ENCODE data around the gene GOLPH3L.

GOLPH3L gene

DNA sequence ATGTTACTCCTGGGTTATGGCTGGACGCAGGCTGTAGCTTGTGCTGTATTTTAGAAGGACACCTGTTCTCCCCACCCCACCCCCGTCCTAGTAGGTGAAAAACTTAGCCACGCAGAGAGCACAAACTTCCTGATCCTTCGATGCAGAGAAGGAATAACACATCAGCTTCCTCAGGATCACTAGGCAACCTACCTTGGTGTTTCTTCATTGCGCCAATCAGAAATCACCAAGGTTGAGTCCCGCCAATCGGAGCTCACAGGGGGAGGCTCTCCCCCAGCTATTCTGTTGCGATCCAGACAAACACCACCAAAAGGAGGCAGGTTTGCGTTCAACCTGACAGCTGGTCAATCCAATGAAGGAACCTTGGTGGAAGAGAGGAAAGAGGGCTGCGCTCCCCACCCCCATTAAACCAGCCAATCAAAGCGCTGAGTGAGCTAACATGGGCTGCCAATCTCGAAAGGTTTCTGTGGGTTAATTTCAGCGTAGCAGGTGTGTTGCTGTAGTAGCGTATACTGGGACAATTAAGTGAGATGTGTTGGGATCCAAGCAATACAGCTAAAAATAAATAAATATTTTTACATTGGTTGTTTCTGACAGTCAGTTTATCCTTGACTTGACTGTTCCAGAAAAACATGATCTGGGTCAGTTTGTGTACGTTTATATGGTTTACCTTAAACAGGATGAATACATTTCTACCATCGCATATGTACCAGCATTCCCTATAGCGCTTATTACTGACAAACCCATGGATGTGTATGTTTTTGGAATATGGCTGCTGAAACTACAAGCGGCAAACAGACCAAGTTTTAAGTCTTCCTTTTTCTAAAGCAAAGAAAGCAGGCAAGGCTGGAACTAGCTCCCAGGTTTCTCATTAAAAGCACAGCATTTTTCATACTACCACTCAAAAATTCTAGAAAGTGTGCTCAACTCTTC is at the start of gene GOLPH3L (continued):
- TF ChIP-seq ZNF221 (tag by site-specific recombination; IDR thresholded peaks at IDR 0.05; ENCODE audit: borderline replicate concordance), result no peak
- TF ChIP-seq, protein P1, sequence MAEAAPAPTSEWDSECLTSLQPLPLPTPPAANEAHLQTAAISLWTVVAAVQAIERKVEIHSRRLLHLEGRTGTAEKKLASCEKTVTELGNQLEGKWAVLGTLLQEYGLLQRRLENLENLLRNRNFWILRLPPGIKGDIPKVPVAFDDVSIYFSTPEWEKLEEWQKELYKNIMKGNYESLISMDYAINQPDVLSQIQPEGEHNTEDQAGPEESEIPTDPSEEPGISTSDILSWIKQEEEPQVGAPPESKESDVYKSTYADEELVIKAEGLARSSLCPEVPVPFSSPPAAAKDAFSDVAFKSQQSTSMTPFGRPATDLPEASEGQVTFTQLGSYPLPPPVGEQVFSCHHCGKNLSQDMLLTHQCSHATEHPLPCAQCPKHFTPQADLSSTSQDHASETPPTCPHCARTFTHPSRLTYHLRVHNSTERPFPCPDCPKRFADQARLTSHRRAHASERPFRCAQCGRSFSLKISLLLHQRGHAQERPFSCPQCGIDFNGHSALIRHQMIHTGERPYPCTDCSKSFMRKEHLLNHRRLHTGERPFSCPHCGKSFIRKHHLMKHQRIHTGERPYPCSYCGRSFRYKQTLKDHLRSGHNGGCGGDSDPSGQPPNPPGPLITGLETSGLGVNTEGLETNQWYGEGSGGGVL (tag by site-specific recombination; IDR thresholded peaks at IDR 0.05), result no peak
- 0 out of 2 replicates have a peak, but pooled peaks have one; percentile 48 for TF ChIP-seq ZEB2 (tag by site-specific recombination; IDR thresholded peaks at IDR 0.05)
- TF ChIP-seq IKZF3 (tag by site-specific recombination; IDR thresholded peaks at IDR 0.05), result peak; percentile 92
- no peak for TF ChIP-seq ZNF585B (tag by site-specific recombination; IDR thresholded peaks at IDR 0.05)
- peak; percentile 18; the same call in 1 of the 2 replicates for TF ChIP-seq KLF8 (tag by site-specific recombination; IDR thresholded peaks at IDR 0.05)
- no peak for TF ChIP-seq ZNF473 (tag by site-specific recombination; IDR thresholded peaks at IDR 0.05)
- TF ChIP-seq, protein P2, sequence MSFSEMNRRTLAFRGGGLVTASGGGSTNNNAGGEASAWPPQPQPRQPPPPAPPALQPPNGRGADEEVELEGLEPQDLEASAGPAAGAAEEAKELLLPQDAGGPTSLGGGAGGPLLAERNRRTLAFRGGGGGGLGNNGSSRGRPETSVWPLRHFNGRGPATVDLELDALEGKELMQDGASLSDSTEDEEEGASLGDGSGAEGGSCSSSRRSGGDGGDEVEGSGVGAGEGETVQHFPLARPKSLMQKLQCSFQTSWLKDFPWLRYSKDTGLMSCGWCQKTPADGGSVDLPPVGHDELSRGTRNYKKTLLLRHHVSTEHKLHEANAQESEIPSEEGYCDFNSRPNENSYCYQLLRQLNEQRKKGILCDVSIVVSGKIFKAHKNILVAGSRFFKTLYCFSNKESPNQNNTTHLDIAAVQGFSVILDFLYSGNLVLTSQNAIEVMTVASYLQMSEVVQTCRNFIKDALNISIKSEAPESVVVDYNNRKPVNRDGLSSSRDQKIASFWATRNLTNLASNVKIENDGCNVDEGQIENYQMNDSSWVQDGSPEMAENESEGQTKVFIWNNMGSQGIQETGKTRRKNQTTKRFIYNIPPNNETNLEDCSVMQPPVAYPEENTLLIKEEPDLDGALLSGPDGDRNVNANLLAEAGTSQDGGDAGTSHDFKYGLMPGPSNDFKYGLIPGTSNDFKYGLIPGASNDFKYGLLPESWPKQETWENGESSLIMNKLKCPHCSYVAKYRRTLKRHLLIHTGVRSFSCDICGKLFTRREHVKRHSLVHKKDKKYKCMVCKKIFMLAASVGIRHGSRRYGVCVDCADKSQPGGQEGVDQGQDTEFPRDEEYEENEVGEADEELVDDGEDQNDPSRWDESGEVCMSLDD (tag by site-specific recombination; IDR thresholded peaks at IDR 0.05), result no peak
- TF ChIP-seq ZNF776 (tag by site-specific recombination; IDR thresholded peaks at IDR 0.05; ENCODE audit: borderline replicate concordance), result no peak
- no peak for TF ChIP-seq ZNF223 (tag by site-specific recombination; IDR thresholded peaks at IDR 0.05)
- no peak for TF ChIP-seq ZNF626 (tag by site-specific recombination; IDR thresholded peaks at IDR 0.05)
- TF ChIP-seq ZNF37A (tag by site-specific recombination; IDR thresholded peaks at IDR 0.05), result no peak
- TF ChIP-seq ZNF169 (tag by site-specific recombination; IDR thresholded peaks at IDR 0.05), result no peak
- peak; percentile 41; the same call in 1 of the 2 replicates for TF ChIP-seq ZNF513 (tag by site-specific recombination; IDR thresholded peaks at IDR 0.05)
- TF ChIP-seq ZNF341 (tag by site-specific recombination; IDR thresholded peaks at IDR 0.05; ENCODE audit: low read depth), result peak; percentile 75
- TF ChIP-seq ZNF76 (tag by site-specific recombination; IDR thresholded peaks at IDR 0.05; ENCODE audit: borderline replicate concordance, low read depth), result peak; percentile 52; the same call in 1 of the 2 replicates
- no peak for TF ChIP-seq ZNF785 (tag by site-specific recombination; IDR thresholded peaks at IDR 0.05)
- TF ChIP-seq, protein P3, sequence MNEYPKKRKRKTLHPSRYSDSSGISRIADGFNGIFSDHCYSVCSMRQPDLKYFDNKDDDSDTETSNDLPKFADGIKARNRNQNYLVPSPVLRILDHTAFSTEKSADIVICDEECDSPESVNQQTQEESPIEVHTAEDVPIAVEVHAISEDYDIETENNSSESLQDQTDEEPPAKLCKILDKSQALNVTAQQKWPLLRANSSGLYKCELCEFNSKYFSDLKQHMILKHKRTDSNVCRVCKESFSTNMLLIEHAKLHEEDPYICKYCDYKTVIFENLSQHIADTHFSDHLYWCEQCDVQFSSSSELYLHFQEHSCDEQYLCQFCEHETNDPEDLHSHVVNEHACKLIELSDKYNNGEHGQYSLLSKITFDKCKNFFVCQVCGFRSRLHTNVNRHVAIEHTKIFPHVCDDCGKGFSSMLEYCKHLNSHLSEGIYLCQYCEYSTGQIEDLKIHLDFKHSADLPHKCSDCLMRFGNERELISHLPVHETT (tag by site-specific recombination; IDR thresholded peaks at IDR 0.05), result 0 out of 2 replicates have a peak, but pooled peaks have one; percentile 20
- no peak for TF ChIP-seq ZNF558 (tag by site-specific recombination; IDR thresholded peaks at IDR 0.05)
- TF ChIP-seq BCL11A (tag by site-specific recombination; IDR thresholded peaks at IDR 0.05; ENCODE audit: low read depth), result no peak

Data from HEK293 (cell line).